ENCODE results near the gene MISP.

The MISP gene

GRCh38 chr19:756236-756635 is 5.3 kb downstream of the MISP start:
- H3K4me3 ChIP-seq (ENCODE audit: low read depth, low read length): no peak overlapping the region
- TF ChIP-seq CTCF (IDR thresholded peaks at IDR 0.05; ENCODE audit: insufficient read depth, low read depth, low read length, missing control alignments): no peak
- peak; percentile 54 for DNase-seq (ENCODE audit: low read depth)

- no peak overlapping the region for H3K4me3 ChIP-seq (ENCODE audit: low read depth, low read length)
- no peak for DNase-seq (ENCODE audit: low read depth)
- TF ChIP-seq CTCF (IDR thresholded peaks at IDR 0.05; ENCODE audit: insufficient read depth, low read depth, low read length, missing control alignments): no peak
These were observed 6.1 kb downstream of the MISP start for GRCh38 chr19:756821-757688.

GRCh38 chr19:757811-758668 is 7.1 kb downstream of the MISP start:
- no peak for DNase-seq (ENCODE audit: low read depth)
- TF ChIP-seq CTCF (IDR thresholded peaks at IDR 0.05; ENCODE audit: insufficient read depth, low read depth, low read length, missing control alignments): no peak
- H3K4me3 ChIP-seq (ENCODE audit: low read depth, low read length): no peak overlapping the region

- DNase-seq (ENCODE audit: low read depth): no peak
- H3K4me3 ChIP-seq (ENCODE audit: low read depth, low read length): no peak overlapping the region
- no peak for TF ChIP-seq CTCF (IDR thresholded peaks at IDR 0.05; ENCODE audit: insufficient read depth, low read depth, low read length, missing control alignments)
These were observed 12.3 kb downstream of the MISP start for GRCh38 chr19:763181-763580.

- H3K4me3 ChIP-seq (ENCODE audit: low read depth, low read length): no peak overlapping the region
- DNase-seq (ENCODE audit: low read depth): no peak
- TF ChIP-seq CTCF (IDR thresholded peaks at IDR 0.05; ENCODE audit: insufficient read depth, low read depth, low read length, missing control alignments): no peak
These were observed 13.0 kb downstream of the MISP start for GRCh38 chr19:763869-764268.

- no peak overlapping the region for H3K4me3 ChIP-seq (ENCODE audit: low read depth, low read length)
- no peak for TF ChIP-seq CTCF (IDR thresholded peaks at IDR 0.05; ENCODE audit: insufficient read depth, low read depth, low read length, missing control alignments)
- DNase-seq (ENCODE audit: low read depth): no peak
These were observed 13.4 kb downstream of the MISP start for GRCh38 chr19:764301-764700.

All from GM12865 (cell line).